Measurements from ENCODE around the gene SNAPC4.
"Not testable (repeated sequence)": the region's sequence is repeated elsewhere in the genome, so short reads cannot be mapped to it uniquely, and the experiment has no call there.

SNAPC4 gene

DNA sequence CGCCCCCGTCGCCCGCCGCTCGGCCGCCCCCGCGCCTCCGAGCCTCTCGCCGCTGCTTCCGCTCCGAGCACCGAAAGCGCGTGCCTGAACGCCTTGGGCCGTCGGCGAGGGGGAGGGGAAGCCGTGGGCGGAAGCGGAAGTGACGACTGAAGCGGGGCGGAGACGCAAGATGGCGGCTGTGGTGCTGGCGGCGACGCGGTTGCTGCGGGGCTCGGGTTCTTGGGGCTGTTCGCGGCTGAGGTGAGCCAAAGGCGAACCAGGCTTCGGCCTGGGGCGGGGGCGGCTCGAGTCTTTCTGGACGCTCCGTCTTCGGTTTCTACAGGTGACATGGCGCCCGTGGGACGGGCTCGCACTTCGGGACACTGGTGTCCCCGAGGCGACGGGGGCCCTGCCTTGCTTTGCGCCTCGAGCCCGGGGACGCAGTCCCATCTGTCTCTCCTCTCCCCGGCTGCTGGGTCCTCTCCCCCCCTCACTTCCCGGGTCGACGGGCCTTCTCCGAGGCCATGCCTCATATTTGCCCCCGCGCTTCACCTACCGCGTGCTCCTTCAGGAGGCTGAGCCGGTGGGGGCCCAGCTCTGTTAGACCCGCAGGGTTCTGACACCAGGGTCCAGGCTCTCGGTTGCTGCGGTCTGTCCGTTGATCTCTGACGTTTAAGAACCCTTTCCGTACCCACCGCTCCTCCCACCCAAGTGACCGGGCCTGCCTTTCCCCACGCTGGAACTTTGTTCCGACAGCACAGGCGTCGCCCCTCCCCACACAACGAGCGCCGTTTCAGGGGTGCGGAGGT is 10.7 kb upstream of the SNAPC4 start, which contains the start of the genes ENTR1 and PMPCA:
Gene ENTR1, minus strand, starts transcription at position 115 of the 788 bp plus-strand sequence. CDS start 217 bp downstream, outside the sequence.
Gene PMPCA, plus strand, starts transcription at position 159 of the 788 bp plus-strand sequence. Its CDS starts 11 bp downstream, at position 170.
- peak; percentile 35 for DNase-seq

DNA sequence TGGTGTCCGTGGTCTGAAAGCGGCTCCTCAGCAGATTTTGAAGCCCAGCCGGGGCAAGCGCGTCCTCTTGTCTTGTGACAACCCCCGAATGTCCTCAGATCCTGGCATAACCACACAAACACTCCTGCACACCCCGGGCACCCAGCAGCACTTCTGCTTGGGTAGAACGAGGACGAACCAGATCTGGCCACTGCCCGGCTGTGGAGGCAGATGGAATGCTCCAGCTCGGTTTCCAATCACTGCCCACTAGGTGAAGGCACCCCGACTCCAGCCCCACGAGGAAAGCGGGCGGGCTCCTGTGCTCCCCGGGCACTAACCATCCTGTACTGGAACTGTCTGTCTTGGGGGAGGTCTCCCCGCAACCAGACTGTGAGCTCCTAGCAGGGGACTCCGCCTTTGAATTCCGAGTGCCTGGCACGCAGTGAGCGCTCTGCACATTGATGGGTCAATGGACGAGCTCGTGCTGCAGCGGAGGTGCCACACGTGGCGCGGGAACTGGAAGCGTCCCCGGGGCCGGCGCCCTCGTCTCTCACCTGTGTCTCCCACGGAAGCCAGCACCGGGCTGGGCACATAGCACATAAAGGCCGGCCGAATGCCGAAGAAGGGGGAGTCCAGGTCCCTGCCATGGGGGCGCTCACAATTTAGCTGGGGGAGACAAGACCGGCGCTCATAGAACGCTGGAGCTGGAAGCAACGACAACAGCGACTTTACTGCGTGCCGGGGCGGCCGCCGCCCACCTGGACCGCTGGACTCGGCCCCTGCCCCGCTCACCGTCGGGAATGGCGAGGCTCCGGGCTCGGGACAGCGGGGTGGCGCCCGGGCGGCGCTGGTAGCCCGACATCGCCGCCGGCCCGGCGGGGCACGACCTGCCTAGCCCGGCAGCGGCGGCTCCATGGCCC is 9.8 kb upstream of the SNAPC4 start:
- no peak for DNase-seq

DNA sequence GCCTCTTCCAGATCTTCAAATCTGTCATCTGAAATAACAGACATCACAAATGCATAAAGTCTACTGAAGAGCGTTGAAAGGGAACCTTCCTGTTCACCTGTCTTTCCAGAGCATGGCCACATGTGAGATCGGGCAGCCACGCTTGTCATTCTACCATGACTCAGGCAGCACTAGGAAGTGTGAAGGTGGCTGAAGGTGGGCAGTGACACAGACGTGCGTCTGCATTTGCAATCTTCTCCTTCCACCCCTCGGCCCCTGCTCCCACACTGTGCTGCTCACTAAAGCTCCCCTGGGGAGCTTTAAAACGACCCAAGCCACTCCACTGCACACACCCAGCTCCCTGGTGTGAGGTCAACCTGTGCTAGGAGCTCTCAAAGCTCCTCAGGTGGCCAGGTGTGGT is 7.9 kb upstream of the SNAPC4 start:
- no peak for DNase-seq

DNA sequence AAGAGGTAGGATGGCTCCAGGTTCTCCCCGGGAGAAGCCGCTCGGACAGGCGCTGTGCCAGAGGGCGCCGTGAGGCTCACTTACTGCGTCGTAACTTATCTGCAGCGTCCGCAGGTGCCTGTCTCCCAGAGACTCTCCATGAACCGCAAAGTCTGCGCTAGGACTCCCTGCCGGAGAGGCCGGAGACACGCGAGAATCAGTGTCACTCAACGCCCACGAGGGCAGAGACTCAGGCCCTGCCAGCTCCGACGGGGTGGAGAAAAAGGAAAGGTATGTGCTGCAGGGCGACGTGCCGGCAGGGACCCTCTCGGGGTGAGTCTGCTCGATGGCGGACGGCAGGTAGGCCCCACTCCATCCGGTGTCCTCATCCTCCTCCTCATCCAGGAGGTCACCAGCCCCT is 7.1 kb upstream of the SNAPC4 start:
- DNase-seq = not testable (repeated sequence)

DNA sequence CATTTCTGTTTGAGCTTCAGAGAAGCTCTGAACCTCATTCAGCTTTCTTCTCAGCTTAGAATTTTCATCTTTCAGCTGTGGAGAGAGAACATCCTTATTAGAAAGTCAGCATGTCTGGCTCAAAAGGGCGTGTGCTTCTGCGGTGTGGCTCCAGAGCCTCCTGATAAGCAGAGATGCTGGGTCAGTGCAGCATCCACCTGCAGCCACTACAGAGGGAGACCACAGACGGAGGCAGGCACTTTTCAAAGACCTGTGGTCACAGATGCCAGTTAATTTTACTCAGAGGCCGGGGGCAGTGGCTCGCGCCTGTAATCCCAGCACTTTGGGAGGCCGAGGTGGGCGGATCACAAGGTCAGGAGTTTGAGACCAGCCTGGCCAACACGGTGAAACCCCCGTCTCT is 5.9 kb upstream of the SNAPC4 start:
- not testable (repeated sequence) for DNase-seq

DNA sequence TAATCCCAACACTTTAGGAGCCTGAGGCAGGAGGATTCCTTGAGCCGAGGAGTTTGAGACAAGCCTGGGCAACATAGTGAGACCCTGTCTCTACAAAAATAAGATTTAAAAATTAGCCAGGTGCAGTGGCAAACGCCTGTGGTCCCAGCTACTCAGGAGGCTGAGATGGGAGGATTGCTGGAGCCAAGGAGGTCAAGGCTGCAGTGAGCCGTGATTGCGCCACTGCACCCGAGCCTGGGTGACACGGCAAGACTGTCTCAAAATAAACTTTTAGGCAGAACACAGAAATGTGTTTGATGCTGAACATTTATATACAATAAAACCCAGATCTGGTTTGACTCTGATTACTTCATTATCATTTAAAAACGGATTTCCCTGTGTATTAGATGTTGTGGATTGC is 5.5 kb upstream of the SNAPC4 start:
- DNase-seq = no peak

DNA sequence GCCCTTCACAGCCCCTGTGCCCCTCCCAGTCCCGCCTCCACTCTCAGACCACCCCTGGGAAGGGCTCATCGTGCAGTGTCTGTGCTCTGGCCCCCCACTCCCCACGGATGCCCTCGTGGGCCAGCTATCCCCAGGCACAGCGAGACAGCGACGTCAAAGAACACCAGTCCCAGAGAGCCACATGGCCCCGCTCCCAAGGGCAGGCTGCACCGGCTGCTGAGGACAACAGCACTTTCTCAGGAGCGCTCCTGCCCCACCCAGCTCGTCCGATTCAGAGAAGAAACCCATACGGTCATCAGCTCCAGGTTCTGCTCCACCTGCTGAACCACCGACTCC is 4.8 kb upstream of the SNAPC4 start:
- no peak for DNase-seq

DNA sequence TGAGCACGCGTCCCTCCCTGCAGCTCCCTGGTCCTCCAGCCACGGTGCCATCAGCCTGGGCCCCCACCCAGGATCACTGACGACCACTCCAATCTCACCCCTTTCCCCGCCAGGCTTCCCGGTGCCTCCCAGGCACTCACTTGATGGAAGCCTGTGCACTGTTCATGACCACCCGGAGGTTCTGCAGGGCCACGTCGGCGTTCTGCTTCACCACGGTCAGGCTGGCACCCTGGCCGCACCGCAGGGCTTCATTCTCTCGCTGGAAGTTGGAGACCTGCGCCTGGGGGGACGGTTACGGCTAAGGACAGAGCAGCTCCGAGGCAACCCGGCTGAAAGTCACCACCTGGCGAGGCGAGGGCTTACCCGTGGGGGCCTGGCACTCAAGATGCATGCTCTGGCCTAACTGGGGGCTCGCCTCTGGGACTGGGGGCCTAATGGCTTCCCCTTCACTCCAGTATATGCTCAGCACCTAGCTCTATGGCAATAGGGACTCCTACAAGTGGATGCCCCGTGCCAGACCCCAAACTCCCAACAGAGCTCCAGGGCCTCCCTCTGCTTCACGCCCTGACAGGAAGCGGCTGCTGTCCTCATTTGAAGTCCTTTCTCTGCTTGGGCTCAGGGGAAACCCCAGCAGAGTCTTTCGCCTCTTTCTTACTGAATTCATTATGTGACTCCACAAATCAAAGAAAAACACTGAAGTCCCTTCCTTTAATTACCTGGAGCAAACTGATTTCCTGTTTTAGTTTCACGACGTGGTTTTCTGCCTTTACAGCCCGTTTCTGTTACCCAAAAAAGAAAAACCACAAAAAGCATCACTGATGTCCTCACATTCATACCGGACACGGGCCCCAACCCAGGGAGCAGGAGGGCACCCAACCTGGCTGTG is 4.2 kb upstream of the SNAPC4 start:
- DNase-seq = no peak

DNA sequence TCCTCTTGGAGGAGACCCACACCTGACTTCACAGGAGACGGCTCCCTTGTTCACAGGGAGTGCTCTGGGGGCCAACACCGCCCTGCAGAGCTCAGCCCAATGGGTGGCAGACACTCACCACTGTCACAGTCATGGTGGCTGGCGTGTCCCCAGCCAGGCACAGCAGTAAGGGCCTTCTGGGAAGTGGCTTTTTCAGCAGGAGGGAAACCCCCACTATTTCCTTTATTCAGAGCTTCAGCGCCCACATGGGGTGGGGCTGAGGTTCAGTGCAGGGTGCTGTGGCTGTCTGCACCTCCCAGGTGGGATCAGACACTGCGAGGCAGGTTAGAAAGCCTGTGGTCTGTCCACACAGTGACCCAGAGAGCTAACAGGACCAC is 3.6 kb upstream of the SNAPC4 start:
- DNase-seq = no peak

DNA sequence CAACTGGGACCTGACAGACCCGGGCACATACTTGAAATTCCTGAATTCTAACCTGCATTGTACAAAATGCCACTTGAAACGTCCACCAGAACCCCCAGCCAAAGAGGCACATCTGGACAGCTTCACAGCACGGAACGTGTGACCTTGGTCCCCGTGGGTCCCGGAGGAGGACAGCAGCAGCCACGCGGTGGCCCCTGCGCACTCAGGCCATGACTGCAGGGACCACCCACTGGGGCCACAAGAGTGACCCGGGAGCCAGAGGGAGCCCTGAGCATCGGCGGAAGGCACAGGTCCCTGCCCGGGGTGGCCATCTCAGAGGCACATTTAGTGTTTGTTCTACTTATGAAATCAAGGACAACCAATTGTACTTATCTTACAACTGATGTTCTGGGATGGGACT is 2.1 kb upstream of the SNAPC4 start:
- no peak for DNase-seq

DNA sequence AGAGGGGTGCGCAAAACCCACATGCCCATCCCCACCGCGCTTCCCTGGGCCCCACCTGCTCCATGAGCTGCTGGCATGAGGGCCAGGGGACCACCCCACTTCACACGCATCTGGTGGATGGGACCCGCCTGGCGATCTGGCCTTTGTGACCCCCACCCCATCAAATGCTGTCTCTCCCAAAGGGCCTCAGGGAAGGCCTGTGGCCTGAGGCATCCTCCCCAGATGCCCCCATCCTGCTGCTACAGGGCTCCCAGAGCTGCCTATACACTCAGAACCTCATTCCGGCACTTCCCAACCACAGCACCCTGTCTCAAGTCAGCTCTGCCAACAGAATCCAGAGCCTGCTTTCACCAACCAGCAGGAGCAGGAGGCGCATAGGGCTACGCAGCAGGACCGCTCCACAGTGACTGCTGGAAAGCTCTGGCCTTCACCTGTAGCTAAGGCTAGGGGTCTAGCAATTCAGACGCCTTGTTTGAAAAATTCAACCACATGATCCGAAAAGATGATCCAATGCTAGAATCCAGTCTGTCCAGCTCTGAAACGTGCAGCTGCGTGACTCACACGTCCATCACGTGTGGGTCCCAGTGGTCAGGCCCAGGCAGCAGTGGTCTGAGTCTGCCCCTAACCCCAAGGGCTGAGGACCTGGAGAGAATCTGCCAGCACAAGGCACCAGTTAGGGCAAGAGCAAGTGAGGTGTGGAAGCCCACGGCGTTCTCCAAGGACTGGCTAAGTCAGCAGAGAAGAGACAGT is 1.4 kb upstream of the SNAPC4 start:
- DNase-seq = no peak

DNA sequence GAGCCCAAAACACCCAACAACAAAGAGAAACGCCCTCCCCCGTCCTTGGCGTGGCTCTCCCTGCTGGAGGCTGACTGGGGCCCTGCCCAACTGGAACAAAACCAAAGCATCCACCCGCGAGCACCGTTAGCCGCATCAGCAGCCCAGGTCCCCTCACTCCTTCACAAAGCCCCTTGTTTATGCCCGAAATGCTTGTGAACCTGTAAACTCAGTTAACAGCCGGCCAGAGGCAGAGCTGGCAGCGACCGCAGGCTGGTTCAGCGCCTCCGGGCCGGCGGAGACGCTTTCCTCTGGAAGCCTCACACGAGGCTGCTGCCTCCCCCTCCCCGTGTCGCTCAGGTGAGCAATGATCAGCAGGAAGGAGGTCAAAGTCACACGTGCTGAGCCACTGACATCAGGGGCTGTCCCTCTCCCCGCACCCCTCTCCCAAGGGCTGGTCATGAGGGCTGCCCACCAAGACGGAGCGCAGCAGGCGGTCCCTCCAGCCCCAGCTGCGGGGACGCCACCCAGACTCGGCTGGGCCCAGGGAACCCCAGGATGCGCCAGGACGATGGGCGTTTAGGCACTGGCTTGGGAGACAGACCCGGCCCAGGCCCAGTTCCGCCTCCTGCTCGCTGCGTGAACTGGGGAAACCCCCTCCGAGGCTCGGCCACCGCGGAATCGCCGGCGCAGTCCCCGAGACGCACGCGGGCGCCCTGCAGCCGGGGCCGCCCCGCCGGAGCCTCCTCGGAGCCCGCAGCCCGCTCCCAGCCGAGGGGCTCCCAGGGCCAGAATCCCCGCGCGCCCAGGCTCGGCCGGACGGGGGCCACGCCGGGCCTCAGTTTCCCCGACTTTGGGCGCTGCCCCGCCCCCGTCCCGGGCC is 563 bp downstream of the SNAPC4 start:
- no peak for DNase-seq

DNA sequence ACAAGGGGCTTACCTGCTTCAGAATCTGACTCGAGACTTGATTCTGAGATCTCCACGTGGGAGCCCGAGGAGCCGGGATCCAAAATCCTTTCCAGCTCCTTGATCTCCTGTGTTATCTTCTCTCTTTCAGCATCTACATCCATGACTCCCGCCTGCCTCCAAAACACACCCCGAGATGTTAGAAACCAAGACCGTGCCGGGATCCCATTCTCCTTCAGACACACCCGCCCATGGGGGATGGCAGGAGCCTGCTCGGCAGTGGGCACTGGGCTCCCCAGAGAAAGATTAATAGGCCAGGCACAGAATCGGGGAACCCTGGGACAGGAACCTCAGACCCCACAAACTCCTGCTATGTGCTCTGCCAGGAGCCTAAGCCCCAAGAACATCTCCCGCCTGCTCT is 1.7 kb downstream of the SNAPC4 start:
- DNase-seq = no peak

DNA sequence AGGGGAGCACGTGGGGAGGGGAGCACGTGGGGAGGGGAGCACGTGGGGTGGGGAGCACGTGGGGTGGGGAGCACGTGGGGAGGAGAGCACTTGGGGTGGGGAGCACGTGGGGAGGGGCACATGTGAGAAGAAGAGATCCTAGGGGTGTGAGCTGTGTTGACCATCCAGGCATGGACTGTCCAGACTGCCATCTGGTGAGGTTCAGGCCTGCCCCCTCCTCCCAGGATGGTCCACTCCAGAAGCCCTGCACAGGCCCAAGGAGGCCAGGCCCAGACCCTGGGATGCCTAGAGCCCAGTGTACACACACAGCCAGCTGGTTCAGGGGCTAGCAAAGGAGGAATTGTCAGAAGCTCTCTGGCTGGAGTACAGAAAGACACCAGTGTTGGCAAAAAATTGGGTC is 2.3 kb downstream of the SNAPC4 start:
- DNase-seq = no peak

DNA sequence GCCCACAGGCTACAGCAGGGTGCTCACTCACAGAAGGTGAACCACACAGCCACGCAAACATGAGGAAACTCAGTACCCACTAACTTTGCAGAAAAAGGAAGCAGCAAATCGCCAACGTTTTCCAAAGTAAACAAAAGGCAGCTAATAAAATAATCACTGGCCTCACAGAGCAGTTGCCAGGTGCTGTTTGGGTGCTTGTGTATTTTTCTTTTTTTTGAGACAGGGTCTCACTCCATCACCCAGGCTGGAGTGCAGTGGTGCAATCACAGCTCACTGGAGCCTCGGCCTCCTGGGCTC is 3.8 kb downstream of the SNAPC4 start:
- DNase-seq = no peak

DNA sequence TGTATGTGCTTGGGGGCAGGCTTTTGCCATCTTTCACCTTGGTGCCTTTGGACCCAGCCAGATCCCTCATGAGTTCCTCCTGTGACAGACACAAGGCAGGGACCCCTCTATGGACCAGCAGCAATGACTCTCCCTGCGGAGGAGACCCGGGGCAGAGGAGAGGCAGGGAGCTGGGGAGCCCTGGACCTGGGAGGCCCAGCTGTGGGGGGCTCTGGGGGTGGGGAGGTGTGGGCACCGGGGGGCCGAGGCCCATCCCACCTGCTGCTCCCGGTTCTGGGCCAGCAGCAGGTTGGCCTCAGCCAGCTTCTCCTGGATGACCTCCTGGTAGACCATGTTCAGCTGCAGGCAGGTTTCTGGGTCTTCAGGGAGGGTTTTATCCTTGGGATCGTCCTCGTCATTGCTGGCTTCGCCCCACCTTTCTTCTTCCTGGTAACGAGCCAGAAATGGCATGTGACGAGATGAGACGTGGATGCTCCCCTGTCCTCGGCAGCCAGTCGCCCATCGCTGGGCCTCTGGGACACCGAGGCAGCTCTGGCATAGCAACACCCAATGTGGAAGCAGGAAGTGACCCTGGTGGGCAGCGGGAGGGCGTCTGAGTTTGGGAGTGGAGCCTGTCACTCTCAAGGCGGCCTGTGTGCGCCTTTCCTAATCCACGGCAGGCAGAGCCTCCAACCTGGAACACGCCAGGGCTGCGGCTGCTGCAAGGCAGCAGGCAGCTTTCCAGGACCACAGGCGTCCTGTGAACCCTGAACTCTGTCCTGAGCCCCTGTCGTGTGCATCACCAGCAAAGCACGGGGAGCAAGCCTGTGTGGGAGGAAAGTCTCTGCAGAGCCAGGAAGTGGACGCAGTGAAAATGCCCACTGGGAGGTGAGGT is 4.4 kb downstream of the SNAPC4 start:
- no peak for DNase-seq

DNA sequence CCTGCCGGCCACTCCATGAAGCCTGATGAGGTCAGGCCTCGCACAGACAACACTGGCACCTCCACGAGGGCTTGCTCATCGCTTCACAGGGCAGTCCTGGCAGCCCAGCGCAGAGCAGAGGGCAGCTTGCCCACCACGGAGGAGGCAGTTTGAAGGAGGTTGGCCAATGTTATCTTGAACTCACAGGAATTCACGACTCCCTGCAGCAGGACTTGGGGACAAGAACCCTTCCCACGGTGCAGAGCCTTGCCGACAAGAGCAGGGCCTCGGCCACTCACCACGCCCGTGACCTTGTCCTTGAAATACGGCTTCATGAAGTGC is 5.0 kb downstream of the SNAPC4 start:
- no peak for DNase-seq

DNA sequence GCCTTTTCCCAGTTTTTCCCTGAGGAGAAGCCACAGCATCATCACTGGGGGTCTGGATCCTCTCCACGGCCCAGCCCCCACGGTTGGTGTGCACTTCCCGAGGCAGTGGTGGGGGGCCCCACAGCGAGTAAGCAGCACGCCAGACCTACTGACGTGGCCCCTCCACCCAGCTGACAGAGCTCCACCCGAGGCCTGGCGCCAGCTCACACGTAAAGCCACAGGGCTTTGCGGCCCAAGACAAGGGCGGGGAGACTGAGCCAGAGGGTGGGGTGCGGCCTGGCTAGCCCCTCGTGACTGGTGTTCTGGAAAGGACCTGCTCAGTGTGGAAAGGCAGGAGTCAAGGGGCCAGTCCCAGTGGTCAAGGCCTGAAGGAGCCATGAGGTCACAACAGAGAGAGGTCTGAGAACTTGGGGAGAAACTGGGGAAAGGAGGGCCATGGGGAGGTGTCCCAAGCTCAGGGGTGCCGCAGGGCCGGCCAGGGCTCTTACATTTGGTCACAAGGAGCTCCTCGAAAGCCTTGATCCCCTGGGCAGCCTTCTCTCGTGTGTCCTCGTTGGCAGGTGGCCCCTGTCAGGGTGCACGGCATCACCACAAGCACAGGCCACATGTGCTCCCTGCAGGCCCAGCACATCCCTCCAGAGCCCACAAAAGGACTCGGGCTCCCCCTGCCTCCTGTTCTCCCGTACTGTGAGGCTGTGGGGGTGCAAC is 5.5 kb downstream of the SNAPC4 start:
- DNase-seq = no peak

DNA sequence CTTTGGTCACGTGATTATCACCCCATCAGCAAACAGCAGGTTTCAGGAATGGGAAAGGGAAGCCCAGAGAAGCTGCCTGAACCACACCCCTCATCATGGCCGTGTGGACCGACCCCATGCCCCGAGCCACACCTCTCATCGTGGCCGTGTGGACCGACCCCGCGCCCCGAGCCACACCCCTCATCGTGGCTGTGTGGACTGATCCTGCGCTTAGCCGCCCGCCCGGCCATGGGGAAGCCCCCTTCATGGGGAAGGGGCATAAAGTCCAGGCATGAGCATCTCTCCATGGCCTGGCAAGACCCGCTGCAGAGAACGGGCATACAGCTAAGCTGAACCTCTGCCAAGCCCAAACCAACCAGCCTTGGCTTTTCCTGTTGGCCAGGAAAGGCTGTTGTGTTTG is 6.4 kb downstream of the SNAPC4 start:
- DNase-seq = no peak

Data from NCI-H446 treated with DMSO at 0.1 percent for 48 hours (cell line).